Midbrain (tissue), 1 donor: Measurements from ENCODE around the gene ZNF516.
"Not testable (repeated sequence)": the region's sequence is repeated elsewhere in the genome, so short reads cannot be mapped to it uniquely, and the experiment has no call there.

Experiments used
- DNase-seq: peaks from one replicate; lab custom pipeline; 2025; lab: John Stamatoyannopoulos, UW

The ZNF516 gene

GRCh38 chr18:76490033-76490432, 5.0 kb downstream of the ZNF516 start:
- DNase-seq = no peak

GRCh38 chr18:76489081-76489480, 6.0 kb downstream of the ZNF516 start:
- no peak for DNase-seq

GRCh38 chr18:76488190-76488589, 6.9 kb downstream of the ZNF516 start:
- no peak for DNase-seq

GRCh38 chr18:76487782-76488181, 7.3 kb downstream of the ZNF516 start:
- DNase-seq = no peak

- DNase-seq = no peak
Observed at GRCh38 chr18:76487070-76487469, 8.0 kb downstream of the ZNF516 start.

- no peak for DNase-seq
Observed at GRCh38 chr18:76486574-76486973, 8.5 kb downstream of the ZNF516 start.

GRCh38 chr18:76486038-76486437, 9.0 kb downstream of the ZNF516 start:
- no peak for DNase-seq

- DNase-seq = no peak
Observed at GRCh38 chr18:76484749-76485387, 10.2 kb downstream of the ZNF516 start.

- DNase-seq = no peak
Observed at GRCh38 chr18:76483780-76484179, 11.3 kb downstream of the ZNF516 start.

- DNase-seq = no peak
Observed at GRCh38 chr18:76482971-76483691, 11.9 kb downstream of the ZNF516 start.

GRCh38 chr18:76482267-76482666, 12.8 kb downstream of the ZNF516 start:
- DNase-seq = no peak

GRCh38 chr18:76480913-76481312, 14.1 kb downstream of the ZNF516 start:
- no peak for DNase-seq

- no peak for DNase-seq
Observed at GRCh38 chr18:76479351-76480238, 15.4 kb downstream of the ZNF516 start.

GRCh38 chr18:76476665-76477561, 18.1 kb downstream of the ZNF516 start:
- no peak for DNase-seq

GRCh38 chr18:76475450-76476194, 19.4 kb downstream of the ZNF516 start:
- DNase-seq = no peak

- no peak for DNase-seq
Observed at GRCh38 chr18:76474824-76475223, 20.2 kb downstream of the ZNF516 start.

GRCh38 chr18:76473521-76473920, 21.5 kb downstream of the ZNF516 start:
- not testable (repeated sequence) for DNase-seq

GRCh38 chr18:76472829-76473228, 22.2 kb downstream of the ZNF516 start:
- DNase-seq = no peak

GRCh38 chr18:76471593-76471992, 23.4 kb downstream of the ZNF516 start:
- no peak for DNase-seq

GRCh38 chr18:76468345-76469304, 26.4 kb downstream of the ZNF516 start:
- no peak for DNase-seq
